GM19239 (cell line): ENCODE results near the gene TMEM175.

Experiments
- DNase-seq: peaks from one replicate; pipeline ENCODE4 v3.0.0; 2011; ENCODE audit warnings: low spot score; ENCODE audit not compliant: insufficient read length
- FAIRE-seq: peaks from 2 replicates; lab custom pipeline; 2011; peaks lifted over from hg19 to GRCh38; lab: Jason Lieb, UNC

The TMEM175 gene, protein sequence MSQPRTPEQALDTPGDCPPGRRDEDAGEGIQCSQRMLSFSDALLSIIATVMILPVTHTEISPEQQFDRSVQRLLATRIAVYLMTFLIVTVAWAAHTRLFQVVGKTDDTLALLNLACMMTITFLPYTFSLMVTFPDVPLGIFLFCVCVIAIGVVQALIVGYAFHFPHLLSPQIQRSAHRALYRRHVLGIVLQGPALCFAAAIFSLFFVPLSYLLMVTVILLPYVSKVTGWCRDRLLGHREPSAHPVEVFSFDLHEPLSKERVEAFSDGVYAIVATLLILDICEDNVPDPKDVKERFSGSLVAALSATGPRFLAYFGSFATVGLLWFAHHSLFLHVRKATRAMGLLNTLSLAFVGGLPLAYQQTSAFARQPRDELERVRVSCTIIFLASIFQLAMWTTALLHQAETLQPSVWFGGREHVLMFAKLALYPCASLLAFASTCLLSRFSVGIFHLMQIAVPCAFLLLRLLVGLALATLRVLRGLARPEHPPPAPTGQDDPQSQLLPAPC

DNA sequence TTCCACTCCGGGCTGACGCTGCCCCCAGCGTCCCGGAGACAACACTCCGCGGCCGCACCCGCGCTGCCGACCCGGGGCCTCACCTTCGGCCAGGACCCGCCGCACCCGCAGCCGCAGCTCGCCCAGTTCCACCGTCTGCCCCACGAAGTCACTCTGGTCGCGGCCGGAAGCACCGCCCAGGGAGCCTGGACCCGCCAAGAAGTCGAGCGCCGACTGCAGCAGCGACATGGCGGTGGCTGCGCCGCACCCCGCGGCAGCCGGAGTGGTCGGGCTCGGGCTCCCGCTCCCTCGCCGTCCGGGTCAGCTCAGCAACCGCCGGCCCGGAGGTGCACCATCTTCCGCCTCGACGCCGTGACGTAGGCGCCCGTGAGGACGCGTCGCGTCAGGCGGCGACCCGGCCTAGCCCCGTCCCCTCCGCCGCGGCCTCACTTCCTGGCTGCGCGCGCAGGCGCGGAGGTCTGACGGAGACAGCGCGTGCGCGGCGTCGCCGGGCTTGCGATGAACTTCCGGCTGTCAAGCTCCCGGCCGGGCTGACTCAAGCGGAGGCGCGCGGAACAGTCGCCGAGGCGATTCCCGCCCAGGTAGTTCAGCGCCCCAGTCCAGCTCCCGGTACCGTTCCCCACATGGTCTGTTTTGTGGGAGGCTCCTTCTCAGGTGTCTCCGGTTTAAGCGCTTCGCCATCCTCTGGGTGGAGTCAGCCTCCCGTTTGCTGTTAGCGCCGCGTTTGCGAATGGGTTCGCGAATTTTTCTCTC lies at the start of gene TMEM175, which contains the start of gene GAK:
TMEM175 (plus strand) TSS at position 501 of the 753 bp plus-strand sequence. CDS start 15,280 bp downstream, outside the sequence.
GAK (minus strand) TSS at position 357 of the 753 bp plus-strand sequence; CDS start at position 228, 129 bp downstream.
- peak; percentile 93 for FAIRE-seq

DNA sequence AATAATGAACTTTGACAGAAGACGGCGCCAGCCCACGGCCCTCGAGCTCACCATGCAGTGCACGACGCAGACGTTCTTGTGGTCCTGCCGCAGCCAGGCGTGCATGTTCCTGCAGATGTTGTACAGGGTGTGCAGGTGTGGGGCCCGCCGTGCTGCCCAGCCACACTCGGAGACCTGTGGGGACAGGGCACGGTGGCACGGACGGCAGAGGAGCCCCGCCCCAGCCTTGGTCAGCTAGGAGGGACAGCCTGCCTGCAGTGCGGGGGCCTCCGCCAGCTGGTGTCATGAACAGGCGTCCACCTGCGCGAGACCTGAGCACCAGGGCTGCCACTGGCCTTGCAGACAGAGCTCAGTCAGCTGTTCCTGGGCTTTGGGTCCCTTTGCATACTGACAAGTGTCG lies 49.6 kb upstream of the TMEM175 start:
- no peak for DNase-seq
- FAIRE-seq, result no peak

More for the DNA sequence above, at the start of gene TMEM175, which contains the start of gene GAK:
- DNase-seq, result peak; percentile 95

- no peak for DNase-seq
- FAIRE-seq, result no peak
These were observed 48.7 kb upstream of the TMEM175 start for GRCh38 chr4:883377-884095.

DNA sequence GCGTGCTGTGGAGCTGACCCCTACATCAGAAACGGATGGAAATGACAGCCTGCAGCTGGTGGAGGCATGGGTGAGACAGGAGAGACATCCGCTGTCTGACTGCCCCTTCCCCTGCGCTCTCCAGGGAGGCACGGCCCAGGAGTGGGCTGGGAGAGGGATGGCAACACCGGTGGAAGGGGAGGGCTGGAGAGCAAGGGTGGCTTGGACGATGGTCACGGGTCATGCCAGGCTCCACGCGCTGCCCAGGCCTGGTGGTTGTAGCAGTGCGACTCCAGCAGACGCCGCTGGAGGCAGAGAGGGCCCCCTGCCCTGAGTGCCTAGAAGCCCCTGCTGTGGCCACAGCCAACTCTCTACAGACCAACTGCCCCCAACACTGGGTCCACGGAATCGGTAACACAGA lies 48.0 kb upstream of the TMEM175 start:
- DNase-seq, result no peak
- FAIRE-seq, result no peak

DNA sequence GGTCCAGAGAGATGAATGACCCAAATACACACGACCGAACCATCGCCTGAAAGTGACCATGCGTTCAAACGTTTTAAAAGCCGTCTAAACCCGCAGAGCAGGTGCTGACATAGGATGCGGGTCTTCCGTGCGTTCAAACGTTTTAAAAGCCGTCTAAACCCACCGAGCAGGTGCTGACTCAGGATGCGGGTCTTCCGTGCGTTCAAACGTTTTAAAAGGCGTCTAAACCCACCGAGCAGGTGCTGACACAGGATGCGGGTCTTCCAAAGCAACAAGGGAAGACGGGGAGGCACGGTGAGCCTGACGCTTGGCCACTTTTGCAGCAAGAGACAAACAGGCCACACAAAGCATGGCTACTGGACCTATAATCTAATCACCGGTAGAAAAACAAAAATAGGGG lies 47.4 kb upstream of the TMEM175 start:
- DNase-seq (no peak), FAIRE-seq (no peak)

DNA sequence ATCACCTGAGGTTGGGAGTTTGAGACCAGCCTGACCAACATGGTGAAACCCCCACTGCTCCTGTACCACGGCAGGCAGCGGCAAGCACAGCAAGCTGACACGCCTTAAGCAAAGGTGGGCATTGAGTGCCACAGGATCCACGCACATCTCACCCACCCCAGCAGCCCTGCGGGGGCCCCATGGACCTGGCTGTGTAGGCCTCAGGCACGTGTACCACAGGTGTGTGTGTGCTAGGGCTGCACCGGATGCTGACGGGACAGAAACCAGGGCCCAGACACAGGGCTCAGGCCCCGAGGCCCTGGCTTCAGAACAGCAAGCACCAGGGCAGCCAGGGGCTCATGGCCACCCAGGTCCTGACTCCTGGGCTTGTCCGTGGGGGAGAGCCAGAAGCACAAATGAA lies 46.9 kb upstream of the TMEM175 start:
- DNase-seq (no peak), FAIRE-seq (no peak)

DNA sequence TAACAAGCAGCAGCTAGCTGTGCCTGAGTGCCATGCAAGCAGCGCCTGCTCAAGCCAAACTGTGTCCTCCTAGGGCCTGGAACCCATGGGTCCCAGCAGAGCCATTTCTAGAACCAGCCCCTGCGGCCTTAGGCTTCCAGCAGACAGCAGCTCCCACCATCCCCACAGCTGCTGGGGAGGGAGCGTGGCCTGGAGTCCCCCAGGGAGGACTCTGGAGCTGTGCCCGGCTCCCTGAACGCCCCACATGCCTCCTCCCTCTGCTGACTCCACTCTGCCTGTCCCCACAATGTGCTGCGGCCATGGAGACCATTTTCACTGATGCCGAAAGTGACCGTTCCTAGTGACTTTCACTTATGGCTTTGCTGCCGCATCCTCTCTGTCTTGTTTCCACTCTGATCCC lies 46.0 kb upstream of the TMEM175 start:
- DNase-seq (no peak), FAIRE-seq (no peak)

DNA sequence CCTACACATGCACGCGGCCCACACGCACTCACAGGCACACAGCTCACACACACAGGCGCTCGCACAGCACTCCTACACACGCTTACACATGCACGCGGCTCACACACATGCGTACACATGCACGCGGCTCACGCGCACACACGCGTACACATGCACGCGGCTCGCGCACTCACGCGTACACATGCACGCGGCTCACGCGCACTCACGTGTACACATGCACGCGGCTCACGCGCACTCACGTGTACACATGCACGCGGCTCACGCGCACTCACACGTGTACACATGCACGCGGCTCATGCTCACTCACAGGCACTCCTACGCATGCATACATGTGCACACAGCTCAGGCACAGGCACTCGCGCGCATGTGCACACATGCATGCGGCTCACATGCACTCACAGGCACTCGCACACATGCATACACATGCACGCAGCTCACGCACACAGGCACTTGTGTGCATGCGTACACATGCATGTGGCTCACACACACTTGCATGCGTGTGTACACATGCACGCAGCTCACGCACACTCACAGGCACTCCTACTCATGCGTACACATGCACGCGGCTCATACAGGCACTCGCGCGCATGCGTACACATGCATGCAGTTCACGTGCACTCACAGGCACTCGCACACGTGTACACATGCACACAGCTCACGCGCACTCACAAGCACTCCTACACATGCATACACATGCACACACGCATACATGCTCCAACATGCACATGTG lies 45.1 kb upstream of the TMEM175 start:
- DNase-seq (no peak), FAIRE-seq (no peak)

GRCh38 chr4:888029-888428 lies 44.2 kb upstream of the TMEM175 start:
- FAIRE-seq (no peak), DNase-seq (no peak)

GRCh38 chr4:889516-889915 lies 42.7 kb upstream of the TMEM175 start:
- DNase-seq (no peak), FAIRE-seq (no peak)

DNA sequence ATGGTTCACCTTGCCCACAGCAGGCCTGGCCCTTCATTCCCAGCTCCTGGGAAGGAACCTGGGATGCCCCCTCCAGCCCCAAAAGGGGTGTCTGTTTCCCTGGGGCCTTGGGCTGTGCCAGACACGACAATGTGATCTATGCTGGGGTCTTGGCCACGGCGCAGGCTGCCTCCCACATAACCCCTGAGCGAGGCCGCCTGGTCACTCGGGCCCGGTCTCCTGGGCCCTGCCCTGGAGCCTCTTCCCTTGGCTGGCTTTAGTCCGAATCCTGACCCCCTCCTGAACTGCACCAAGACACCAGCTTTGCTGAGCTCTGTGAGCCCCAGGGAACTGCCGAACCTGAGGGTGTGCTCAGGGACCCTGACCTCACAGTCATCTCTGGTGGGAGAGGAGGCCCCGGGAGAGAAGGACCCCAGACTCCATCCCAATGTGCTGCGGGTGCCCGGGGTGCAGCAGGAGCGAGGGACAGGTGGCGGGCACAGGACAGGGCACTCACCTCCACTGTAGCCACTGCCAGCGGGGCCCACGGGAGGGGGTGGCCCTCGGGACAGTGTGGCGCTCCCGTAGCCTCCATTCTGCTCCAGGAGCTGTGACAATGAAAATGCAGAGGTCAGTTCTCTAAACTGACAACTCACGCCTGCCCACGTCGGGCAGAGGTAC lies 42.1 kb upstream of the TMEM175 start:
- DNase-seq (no peak), FAIRE-seq (no peak)

DNA sequence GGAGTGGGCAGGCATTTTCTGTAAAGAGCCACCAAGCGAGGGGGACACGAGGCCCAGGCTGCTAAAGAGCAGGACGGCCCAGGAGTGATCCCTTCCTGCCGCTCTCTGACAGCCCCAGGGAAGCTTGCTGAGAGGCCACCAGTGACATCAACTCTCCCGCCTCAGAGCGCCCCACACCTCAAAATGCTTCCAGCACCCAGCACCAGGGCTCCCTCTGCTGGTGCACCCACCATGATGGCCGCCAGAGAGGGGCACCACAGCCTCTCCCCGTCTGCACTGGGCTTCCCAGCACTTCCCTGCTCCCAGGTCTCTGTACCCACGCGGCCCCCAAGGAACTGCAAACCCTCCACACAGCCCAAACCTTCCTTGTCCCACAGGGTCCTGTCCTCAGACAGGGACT lies 40.5 kb upstream of the TMEM175 start:
- DNase-seq (no peak), FAIRE-seq (no peak)

- DNase-seq, result no peak
- FAIRE-seq, result no peak
These were observed 39.5 kb upstream of the TMEM175 start for GRCh38 chr4:892780-893179.

GRCh38 chr4:893276-893994 lies 38.8 kb upstream of the TMEM175 start:
- FAIRE-seq (no peak), DNase-seq (no peak)

GRCh38 chr4:893995-894705 lies 38.1 kb upstream of the TMEM175 start:
- DNase-seq (no peak), FAIRE-seq (no peak)

- no peak for DNase-seq
- FAIRE-seq, result no peak
These were observed 36.7 kb upstream of the TMEM175 start for GRCh38 chr4:895596-895995.

DNA sequence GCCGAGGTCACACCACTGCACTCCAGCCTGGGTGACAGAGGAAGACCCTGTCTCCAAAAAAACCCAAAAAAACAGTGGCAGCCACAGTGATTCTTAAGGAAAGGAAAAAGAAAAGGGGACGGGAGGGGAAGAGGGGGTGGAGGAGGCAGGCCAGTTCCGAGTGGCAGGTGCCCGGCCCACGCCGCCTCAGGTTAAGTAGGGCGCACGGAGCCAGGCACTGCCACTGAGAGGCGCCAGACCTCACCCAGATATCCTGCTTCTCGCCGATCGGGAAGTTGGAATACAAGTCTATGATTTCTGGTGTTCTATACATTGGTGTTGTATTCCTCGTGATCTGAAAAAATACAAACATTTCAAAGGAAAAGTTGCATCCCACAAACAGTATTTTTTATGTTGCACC lies 36.0 kb upstream of the TMEM175 start:
- DNase-seq, result no peak
- FAIRE-seq, result no peak

GRCh38 chr4:896630-897029 lies 35.6 kb upstream of the TMEM175 start:
- FAIRE-seq (no peak), DNase-seq (no peak)
